Measurements from ENCODE around the gene RBPJ.

DNA sequence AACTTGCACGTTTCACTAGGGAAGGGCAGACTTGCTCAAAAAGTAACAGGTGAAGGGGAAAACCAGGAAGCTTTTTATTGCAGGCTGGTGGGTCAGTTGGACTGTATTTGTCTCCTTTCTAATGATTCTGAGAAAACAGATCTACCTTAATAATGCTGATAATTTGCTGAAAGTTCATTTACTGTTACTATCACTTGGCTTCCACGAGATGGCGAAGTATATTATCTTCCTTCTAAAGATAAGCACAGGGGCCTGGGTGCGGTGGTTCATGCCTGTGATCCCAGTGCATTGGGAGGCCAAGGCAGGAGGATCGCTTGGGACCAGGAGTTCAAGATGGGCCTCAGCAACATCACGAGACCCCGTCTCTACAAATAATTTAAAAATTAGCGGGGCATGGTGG, 153.1 kb downstream of the RBPJ start:
- no peak for TF ChIP-seq CTCF (IDR thresholded peaks at IDR 0.05)
- TF ChIP-seq POLR2A (IDR thresholded peaks at IDR 0.05): no peak
